Amygdala (tissue), 56 donors: ENCODE data around the gene GPRASP2.
A peak's percentile ranks its signal among the peaks of the same experiment; 100 is the strongest.

Experiments used
- DNase-seq, 56 donors: peaks; one replicate each; lab custom pipeline; 2025; lab: John Stamatoyannopoulos, UW

GPRASP2 gene

DNA sequence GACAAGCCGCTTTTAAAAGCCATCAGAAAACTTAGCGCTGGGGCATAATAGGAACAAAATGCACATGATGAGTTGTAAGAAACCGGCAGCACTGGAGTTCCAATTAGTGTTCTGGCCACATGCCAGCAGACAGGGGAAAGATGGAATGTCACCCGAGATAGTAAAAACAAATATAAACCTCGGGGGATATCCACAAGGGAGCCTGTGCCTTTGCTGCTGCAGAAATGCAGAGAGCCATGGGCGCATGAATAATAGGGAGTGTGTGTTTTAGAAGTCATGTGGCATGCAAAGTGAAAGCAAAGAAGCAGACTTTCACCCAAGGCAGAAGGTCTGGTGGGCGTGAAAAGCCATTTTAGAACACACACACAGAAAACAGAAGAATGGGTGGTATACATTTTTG, 27.4 kb downstream of the GPRASP2 start:
- DNase-seq: peak in 8 of 56 donors; percentile 0 to 17 (median 2)

- no peak for DNase-seq
Observed at GRCh38 chrX:102744307-102744706, 32.1 kb downstream of the GPRASP2 start.

GRCh38 chrX:102745513-102745856, 33.2 kb downstream of the GPRASP2 start:
- DNase-seq: no peak

GRCh38 chrX:102745857-102746584, 33.8 kb downstream of the GPRASP2 start:
- peak in 27 of 56 donors; percentile 0 to 28 (median 5) for DNase-seq

DNA sequence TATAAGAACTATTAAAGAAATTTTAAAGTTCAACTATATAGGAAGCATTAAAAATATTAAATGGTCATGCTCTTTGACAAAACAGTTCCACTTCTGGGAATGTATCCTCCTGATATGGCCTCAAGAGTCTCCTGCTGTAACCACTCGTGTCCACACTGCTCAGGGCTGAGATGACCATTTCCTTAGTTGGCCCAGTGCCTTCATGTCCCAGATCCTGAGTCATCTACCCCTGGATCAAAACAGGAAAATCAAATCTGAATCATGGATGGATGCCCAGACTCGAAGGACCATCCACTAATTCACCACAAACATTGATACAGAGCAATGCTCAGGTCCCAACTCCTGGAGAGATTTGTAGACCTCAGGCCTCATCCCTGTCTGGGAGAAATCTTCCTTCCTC, 53.0 kb downstream of the GPRASP2 start:
- DNase-seq: no peak

DNA sequence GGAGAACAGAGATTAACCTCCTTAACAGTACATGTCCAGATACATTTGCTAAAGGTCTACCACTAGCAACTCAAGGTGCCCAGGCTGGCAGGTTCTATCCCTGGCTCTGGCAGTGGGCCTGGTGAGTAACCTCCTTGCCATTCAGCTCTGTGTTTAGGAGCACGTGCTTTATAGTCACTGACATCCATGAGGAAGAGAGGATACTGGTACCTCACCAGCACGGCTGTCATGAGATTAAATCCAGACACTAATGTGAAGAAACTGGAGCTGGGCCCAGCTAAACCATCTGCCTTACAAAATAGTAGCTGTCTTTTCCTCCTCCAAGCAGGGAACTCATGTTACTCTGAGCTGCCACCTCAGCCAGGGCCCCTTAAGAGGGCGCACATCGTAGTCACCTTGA, 53.6 kb downstream of the GPRASP2 start:
- peak in 1 of 56 donors; percentile 3 for DNase-seq

- no peak for DNase-seq
Observed at GRCh38 chrX:102767287-102767686, 55.0 kb downstream of the GPRASP2 start.
